ENCODE data around the gene LSM14B.

LSM14B gene

DNA sequence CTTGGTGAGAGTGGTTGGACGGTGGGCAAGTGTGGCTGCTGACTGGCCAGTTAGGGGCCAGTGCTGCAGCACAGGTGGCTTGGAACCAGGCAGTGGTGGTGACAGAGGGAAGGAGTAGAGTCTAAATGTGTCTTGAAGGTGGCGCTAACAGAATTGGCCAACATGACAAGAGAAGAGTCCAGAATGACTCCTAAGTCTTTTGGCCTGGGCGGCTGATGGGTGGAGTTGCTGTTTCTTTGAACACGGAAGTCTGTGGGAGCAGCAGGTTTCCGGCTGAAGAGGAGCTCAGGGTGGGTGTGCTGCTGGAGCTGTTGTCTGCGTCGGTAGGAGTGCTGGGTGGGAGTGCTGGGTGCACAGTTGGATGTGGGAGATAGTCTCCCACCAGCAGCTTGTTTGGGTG, 10.1 kb downstream of the LSM14B start:
- DNase-seq (ENCODE audit: low read depth) = no peak

DNA sequence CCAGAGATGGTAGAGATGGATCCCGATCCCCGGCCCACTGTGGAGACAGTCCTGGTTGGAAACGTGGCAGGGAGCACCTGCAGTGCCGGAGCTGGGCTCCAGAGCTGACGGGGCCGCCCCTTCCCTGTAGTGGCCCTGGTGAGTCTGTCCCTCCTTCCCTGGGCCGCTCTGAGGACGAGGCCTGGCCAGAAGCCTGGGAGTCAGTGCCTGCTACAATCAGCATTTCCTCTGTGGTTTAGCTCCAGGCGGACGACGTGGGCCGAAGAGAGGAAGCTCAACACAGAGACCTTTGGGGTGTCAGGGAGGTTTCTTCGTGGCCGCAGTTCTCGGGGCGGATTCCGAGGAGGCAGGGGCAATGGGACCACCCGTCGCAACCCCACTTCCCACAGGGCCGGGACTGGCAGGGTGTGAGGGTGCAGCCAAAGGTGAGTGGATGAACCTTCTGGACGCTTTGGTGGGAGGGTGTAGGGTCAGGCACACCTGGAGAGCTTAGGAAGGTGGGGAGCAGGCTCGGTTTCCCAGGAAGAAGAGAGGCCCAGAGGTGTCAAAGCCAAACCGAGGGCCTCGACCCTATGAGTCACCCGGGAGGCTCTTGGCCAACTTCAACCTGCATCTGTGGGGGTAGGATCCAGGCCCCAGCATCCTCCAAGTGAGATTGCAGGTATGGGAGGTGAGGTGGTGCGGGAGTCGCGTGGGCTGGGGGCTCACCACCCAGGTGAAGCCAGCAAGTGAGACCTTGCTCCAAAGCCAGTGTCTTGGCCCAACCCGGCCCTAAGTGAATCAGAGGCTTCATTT, 11.0 kb downstream of the LSM14B start:
- DNase-seq (ENCODE audit: low read depth) = no peak

DNA sequence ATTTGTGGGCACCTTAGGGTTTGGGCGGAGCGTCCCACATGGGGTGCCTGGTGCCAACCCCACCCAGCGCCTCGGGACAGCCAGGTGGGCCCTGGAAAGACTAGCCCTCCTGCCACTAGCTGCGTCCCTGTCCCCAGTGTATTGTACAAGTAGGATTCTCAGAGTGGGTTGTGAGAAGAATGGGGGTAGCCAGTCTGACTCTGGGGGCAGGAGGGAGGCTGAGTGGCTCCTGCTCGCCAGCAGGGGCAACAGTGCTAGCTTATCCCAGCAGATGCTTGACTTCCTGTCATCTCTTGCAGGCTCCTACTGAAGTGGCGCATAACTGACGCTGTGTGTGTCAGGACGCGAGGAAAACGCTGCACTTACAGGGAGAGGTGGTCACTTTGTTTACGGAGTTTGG, 11.6 kb downstream of the LSM14B start:
- no peak for DNase-seq (ENCODE audit: low read depth)

DNA sequence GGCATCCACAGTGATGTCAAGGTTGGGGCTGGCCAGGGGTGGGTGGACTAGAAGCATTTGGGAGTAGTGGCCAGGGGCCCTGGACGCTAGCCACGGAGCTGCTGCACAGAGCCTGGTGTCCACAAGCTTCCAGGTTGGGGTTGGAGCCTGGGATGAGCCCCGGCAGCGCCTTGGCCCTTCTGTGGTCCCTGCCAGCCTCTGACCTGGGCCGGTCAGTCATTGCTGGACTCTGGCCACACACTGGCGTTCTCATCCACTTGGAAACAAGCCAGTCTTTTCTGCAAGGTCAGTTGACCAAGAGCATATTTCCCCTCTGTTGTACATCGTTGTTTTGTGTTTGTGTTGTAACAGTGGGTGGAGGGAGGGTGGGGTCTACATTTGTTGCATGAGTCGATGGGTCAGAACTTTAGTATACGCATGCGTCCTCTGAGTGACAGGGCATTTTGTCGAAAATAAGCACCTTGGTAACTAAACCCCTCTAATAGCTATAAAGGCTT, 12.5 kb downstream of the LSM14B start:
- DNase-seq (ENCODE audit: low read depth) = no peak

DNA sequence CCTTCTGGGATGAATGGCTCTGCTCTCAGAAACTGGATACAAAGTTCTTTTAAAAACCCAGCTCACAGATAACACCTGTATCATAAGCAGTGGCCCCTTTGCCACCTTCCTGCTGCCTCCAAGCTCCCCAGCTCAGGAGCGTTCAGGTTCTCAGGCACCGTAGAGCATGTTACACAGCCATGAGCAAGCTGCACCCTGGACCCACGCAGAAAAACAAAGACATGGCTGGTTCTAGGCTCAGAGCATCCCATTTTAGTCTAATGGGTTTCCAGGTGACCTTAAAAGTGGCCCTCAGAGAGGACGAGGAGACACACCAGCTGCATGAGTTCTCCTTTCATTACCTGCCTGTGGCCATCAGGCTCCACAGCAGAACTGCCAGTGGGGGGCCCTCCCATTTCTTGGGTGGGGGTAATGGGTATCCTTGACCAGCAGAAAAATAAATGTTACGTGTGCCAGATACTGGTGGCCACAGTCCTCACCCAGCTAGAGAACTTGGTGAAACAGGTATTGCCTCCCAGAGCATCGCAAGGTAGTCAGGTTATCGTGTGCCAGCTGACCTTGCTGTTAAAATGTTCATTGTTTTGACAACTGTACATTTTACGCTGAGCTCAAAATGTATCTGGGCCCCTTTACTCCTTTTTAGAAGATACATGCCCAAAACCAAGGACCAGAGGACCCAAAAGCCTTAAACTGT, 13.4 kb downstream of the LSM14B start:
- no peak for DNase-seq (ENCODE audit: low read depth)

DNA sequence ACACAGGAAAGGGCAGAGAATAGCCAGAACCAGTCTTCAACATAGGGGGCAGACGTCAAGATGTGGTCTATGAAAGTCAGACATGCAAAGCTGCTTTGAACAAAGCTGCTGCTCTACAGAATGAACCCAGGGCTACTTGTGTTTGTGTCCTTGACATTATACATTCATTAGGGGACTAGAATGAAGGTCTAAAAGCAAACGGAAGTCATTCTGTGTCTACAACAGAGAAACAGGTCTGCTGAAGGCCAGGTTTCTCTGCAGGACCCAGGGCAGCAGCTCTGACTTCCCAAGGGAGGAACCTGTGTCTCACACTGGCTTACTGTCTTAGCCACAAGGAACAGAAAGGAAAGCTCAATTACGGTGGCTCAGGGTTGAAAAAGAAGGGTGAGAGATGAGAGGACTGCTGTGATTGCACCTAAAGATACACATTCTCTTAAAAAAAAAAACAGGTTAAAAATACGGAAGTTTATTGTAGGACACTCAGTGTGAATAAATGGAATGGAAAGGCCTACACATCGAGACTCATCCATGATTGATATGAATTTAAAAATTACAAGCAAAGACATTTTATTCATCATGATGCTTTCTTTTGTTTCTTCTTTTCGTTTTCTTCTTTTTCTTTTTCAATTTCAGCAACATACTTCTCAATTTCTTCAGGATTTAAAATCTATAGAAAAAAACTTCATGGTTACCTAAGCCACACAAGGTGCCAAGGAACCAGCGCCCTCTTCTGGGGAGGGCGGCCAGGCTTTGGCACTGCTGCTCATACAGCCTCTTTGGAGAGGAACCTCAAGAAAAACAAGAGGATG, 14.2 kb downstream of the LSM14B start:
- DNase-seq (ENCODE audit: low read depth) = no peak

DNA sequence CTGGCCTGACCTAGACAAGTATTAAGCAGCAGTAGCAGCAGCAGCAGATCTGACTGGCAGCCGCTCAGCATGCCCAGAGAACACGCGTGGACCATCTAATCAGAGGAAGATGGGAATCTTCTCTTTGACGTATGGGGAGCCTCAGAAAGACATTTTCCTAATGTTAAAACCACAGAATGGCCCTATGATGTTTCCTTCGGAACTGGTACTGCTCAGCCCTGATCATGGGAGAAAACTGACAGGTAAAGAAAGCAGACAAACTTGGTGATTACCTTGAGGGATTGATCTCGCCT, 14.8 kb downstream of the LSM14B start:
- DNase-seq (ENCODE audit: low read depth) = no peak

DNA sequence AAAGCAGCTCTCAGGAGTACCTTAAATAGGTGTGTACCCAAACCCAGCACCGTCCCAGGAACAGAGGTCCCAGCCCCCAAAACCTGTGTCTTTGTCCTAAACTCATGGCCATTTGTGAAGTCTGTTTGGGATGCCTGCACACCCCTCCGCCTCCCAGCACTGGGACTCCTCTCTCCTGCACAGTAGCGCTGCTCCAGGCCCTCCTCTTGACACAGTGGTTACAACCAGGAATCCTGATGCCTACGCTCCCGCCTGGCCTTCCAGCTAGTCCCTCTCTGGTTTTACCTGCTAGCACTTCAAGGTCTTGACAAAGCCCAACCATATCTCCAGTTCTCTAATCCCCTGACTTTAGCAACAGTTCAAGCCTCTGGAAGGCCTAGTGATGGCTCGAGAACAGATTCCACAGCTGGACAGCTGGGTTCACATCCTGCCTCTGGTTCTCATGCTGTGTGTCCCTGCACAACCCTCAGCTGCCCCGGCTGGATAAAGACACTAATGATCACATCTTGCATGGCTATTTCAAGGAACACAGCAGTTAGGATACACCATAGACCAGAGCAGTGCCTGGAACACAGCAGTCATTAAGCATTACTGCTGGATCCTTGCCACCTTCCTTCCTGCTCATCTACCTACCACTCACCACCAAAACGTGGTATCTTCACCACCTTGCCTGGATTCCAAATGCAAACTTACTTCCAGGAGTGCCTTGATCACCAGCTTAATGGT, 15.4 kb downstream of the LSM14B start:
- DNase-seq (ENCODE audit: low read depth) = no peak

DNA sequence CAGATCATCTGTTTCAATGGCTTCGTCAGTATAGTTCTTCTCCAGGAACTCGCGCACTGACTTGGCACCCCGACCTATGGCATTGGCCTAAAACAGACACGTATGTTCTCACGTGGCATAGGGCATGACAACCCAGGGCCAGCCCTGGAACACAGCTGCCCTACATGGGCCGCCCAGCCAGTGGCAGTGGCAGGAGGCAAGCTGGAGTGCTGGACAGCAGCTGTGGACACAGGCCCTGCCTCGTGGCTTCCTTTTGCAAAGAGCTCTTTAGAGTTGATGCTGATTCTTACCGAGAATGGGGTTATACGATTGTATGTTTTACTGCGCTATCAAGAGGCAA, 15.9 kb downstream of the LSM14B start:
- DNase-seq (ENCODE audit: low read depth) = no peak

DNA sequence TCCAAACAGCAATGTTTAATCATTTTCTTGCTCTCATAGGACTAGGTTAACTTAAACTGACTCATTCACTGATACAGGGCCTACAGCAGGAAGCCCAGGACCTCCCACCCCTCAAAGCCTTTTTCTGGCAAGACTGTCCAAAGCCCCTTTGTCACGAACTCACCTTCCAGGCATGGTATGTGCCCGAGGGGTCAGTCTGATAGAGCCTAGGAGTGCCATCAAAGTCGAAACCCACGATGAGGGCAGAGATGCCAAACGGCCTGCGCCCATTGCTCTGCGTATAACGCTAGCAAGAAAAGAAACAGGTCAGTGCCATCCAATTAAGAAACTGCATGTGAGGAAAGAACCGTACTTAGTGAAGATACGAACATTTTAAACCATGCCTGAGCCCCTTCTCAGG, 16.6 kb downstream of the LSM14B start:
- DNase-seq (ENCODE audit: low read depth) = no peak

DNA sequence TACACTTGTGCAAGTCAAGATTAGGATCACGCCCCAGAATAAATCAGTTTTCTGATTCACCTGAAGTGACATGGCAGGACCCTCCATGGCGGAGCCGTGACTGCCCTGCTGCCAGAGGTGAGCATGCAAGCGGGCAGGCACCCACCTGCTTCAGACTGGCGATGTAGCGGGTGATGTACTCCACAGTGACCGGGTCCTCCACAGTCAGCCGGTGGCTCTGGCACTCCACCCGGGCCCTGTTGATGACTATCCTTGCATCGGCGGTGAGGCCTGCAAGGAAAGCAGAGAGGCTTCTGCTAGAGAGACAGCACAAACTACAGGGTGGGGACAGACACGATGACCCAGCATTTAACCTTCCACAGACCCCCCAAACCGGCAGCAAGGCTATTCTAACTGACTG, 17.4 kb downstream of the LSM14B start:
- DNase-seq (ENCODE audit: low read depth) = no peak

DNA sequence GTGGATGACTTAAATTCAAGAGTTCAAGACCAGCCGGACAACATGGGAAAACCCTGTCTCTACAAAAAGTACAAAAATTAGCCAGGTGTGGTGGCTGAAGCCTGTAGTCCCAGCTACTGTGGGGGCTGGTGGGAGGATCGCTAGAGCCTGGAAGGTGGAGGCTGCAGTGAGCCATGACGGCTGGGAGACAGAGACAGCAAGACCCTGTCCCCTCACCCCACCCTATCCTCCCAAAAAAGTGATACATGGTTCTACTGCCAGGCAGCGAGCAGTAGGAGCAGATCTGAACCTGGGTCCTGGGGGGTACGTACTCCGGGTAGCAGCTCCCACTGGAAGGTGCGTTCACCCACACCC, 18.7 kb downstream of the LSM14B start:
- no peak for DNase-seq (ENCODE audit: low read depth)

DNA sequence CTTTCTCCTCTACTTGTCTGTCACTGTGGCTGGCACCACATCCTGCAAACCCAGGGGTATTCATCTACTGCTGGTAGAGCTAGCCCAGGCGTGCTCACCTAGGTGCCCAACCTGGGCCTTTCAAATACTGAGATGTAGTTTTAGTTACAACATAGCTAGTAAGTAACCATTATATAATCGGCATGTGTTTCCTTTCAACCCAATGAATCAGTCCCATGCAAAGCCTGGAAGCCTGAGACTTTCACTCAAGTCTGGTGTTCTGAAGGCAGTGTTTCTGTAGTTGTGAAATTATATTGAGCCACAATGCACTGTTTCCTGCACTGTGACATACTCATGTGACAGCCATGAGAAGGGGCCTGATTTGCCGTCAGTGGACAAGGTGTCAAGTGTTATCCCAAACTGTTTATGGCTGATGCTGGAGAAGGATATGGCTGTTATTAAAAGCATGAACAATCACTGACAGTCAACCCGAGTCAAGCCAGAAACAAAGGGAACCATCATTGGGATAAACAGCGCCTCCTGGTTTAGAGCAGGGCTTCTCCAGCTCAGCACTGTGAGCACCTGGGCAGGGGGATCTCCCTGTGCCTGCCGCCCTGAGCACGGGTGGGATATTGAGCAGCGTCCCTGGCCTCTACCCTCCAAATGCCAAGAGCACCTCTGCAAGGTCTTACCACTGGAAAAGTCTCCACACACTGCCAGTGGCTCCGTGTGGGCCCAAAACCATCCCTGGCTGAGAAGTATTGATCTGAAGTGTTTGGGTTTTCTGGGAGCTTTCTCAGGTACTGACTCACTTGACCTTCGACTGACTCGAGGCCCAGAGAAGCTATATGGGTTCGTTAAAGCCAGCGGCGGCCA, 19.3 kb downstream of the LSM14B start:
- no peak for DNase-seq (ENCODE audit: low read depth)

DNA sequence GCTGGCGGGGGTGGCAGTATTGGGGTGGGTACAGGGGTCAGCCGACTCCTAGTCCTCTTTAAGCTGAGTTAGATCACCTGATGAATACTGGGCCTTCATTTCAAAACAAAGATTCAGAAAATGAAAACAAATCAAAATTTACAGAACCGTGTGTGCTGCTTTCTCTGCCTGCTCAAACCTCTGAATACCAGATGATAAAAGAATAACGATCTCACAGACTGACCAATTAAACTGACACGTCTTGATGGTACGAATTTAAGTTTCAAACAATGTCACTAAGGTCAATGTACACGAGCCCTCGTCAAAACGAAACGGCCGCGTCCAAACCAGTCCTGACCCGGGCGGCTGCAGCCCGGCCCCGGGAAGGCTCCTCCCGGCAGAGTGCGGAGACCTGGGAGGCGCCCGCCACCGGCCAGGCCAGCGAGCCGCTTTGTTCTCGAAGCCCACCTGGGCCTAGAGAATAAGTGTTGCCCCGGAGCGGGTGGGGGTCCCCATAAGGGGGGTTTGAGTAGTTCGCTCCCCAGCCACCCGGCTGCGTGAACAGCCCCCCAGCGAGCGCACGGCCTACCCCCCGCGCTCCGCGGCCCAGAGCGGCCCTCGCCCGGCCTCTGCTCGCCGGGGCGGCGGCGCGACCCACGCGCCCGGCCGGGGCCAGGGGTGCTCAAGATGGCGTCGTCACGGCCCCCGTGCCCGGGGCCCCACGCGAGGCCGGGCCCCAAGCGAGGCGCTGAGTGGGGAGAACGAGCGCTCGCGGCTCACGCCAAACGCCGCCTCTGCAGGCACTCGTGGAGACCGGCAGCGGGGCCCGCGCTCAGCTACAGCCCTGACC, 20.2 kb downstream of the LSM14B start:
- no peak for DNase-seq (ENCODE audit: low read depth)

DNA sequence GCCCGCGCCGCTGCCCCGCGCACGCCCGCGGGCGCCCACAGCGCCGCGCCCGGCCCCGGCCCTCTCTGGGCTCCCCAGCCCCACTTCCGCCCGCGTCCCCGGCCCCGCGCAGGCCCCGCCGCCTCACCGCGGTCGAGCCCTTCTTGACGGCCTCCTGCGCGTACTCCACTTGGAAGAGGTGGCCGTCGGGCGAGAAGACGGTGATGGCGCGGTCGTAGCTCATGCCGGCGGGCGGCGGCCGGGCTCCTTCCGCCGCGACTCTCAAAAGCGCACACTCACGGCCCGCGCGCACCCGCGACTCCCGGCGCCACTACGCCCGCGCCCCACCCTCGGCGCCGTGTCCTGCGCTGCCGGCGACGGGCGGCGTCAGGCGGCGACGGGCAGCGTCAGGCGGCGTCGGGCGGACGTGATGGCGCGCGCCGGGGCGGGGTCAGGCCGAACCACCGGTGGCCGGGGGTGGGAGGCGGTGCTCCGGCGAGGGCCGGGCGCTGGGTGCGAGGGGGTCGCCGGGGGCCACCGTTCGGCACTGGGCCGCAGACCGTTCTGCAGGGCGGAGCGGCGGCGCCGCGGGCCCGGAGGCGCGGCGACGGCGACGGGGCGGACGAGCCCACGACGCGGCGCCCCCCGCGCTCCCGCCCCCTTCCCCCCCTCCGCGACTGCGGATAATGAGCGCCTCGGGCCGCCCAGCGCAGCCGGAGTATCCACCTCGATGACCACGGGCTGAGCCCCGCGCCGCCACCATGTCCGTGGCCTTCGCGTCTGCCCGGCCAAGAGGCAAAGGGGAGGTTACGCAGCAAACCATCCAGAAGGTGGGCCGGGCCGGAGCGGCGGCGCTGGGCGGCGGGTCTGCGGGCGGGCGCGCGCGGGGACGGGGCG, 21.0 kb downstream of the LSM14B start, which contains the start of the genes PSMA7 and SS18L1:
Gene PSMA7 (minus strand): TSS at position 314 of the 876 bp plus-strand sequence. CDS start 91 bp downstream, at position 223.
Gene SS18L1 (plus strand): TSS at position 689 of the 876 bp plus-strand sequence. CDS start 52 bp downstream, at position 741.
- peak; percentile 56 for DNase-seq (ENCODE audit: low read depth)

DNA sequence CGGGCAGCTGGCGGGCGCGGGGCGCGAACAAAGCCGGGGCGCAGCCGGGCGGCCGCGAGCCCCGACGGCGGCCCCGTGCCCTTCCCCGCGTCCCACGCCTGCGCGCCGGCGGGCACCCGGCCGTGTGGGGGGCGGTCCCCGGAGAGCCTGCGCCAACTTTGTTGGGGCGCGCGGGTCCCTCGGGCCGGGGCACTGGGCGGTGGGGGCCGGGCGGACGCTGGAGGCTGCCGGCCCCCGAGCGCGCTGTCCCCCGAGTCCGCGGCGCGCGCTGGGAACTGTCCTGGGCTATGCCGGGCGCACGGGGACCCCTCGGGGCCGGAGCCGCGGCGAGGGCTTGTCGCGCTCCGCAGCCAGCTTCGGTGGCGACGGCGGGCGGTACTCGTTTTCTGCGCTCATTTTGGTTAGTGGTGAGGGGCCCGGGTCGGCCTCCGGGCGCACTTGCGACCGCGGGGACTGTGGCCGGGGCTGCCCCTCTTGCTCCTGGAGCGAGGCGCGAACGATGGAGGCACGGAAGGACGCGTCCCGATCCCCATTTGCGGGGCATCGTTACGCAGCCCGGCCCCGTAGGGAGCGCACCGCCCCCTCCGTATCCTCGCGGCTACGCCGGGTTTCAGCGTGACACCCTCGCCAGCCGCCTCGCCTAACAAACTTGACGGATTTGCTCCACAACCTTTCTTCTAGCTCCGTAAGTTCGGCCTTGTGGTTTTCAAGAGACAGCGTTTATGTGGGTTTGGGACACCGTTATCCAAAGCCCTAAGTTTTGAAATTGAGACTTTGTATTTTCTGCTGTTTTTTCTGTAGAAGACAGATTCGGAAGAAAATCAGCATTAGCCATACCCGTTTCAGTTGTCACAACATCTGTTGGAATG, 21.9 kb downstream of the LSM14B start:
- DNase-seq (ENCODE audit: low read depth) = no peak

DNA sequence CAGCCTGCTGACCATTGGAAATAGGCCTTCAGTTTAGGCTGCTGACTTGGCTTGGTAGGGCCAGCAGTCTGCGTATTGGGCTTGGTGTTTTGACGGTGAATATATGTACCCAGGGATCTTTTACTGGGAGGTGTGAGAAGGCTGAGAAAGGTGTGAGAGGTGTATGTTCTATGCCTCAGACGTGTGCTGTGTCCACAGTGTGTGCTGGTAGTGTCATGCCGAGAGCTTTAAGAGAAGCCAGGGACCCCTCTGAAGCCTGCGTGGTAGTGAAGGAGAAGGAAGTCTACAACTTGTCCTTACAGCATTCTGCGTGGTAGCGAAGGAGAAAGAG, 23.4 kb downstream of the LSM14B start:
- no peak for DNase-seq (ENCODE audit: low read depth)

DNA sequence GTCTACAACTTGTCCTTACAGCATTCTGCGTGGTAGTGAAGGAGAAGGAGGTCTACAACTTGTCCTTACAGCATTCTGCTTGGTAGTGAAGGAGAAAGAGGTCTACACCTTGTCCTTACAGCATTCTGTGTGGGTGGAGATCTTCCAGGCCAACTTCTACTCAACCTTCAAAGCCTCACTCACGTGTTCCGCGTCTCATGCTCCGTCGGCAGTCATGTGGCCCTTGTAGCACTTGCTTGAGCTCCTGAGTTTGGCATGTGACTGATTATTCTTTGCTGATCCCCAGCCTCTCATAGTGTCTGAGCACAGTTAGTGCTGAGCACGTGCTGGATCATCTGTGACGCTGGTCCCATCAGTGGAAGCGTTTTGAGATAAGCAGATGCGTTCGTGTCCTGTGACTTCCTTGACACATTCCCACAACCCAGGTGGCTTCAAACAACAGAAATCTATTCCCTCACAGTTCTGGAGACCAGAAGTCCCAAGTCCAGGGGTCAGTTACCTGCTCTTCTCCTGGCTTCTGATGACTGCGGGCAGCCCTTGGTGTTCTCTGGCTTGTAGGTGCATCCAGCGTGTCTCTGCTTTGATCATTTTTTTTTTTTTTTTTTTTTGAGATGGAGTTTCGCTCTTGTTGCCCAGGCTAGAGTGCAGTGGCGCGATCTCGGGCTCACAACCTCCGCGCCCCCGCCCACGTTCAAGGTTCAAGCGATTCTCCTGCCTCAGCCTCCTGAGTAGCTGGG, 23.9 kb downstream of the LSM14B start:
- no peak for DNase-seq (ENCODE audit: low read depth)

All from CMK (cell line).